HEK293T (cell line): Measurements from ENCODE around the gene EFCAB7.

ENCODE experiments used
- BHLHE40 ChIP-seq: fragments of 450-650 bp; IDR thresholded peaks from 2 replicates; pipeline ENCODE4 v1.6.1; 2016; ENCODE audit warnings: mild to moderate bottlenecking, moderate library complexity, borderline replicate concordance
- FOXK2 ChIP-seq: fragments of 450-650 bp; IDR thresholded peaks from 2 replicates; pipeline ENCODE4 v1.6.1; 2016; ENCODE audit warnings: mild to moderate bottlenecking
- FOXM1 ChIP-seq: fragments of 450-650 bp; IDR thresholded peaks from 2 replicates; pipeline ENCODE4 v1.6.1; 2017; ENCODE audit warnings: mild to moderate bottlenecking, borderline replicate concordance
- NFRKB ChIP-seq: fragments of 450-650 bp; IDR thresholded peaks from 2 replicates; pipeline ENCODE4 v1.6.1; 2016; ENCODE audit warnings: mild to moderate bottlenecking, moderate library complexity
- SP1 ChIP-seq: fragments of 450-650 bp; IDR thresholded peaks from 2 replicates; pipeline ENCODE4 v1.6.1; 2017
- SUZ12 ChIP-seq: fragments of 450-650 bp; IDR thresholded peaks from 2 replicates; pipeline ENCODE4 v1.6.1; 2016; ENCODE audit warnings: mild to moderate bottlenecking

- TF ChIP-seq NFRKB = no peak
- no peak for TF ChIP-seq SUZ12
- no peak for TF ChIP-seq SP1
- TF ChIP-seq FOXK2 = no peak
- no peak for TF ChIP-seq BHLHE40
- TF ChIP-seq FOXM1 = no peak
Observed at GRCh38 chr1:63611231-63611630, 87.9 kb downstream of the EFCAB7 start.
